Neural progenitor cell (in vitro differentiated cells): ENCODE measurements around the gene ASCC2.

ENCODE experiments used
- CTCF ChIP-seq: fragments of 200-600 bp; sonication (generic); IDR thresholded peaks from 2 replicates; pipeline ENCODE4 v1.5.1; 2017; ENCODE audit warnings: antibody characterized with exemption, mild to moderate bottlenecking
- EZH2 ChIP-seq: fragments of 200-600 bp; sonication (generic); IDR thresholded peaks from 2 replicates; pipeline ENCODE4 v1.6.1; 2017; ENCODE audit warnings: antibody characterized with exemption, mild to moderate bottlenecking, moderate library complexity

GRCh38 chr22:29842172-29842571, 4.1 kb upstream of the ASCC2 start:
- TF ChIP-seq CTCF (no peak), EZH2 (no peak)
